B cell (primary cell): Measurements from ENCODE around the gene CUL3. TPM values are rescaled to one million over a fixed set of nuclear protein-coding genes. Genes with fewer than 3 reads are reported as not detected.

Source experiments
- ATAC-seq: fragments of 200-7000 bp; cut with Tn5 transposase; one replicate; pipeline ENCODE4 v1.10.0; 2021; ENCODE audit warnings: low read depth, mild to moderate bottlenecking, moderate number of reproducible peaks, moderate library complexity
- CTCF ChIA-PET: fragments of 350-600 bp; sonication (Branson Sonifier 250); formaldehyde crosslinking; loops from one replicate; lab custom pipeline; 2021; ENCODE audit warnings: antibody characterized with exemption, inconsistent platforms; lab: Charles Lee
- POLR2A ChIA-PET: fragments of 350-600 bp; sonication (Branson Sonifier 250); formaldehyde crosslinking; loops from one replicate; lab custom pipeline; 2021; ENCODE audit warnings: antibody characterized with exemption; lab: Charles Lee
- DNase-seq: peaks from one replicate; pipeline ENCODE4 v3.0.0; 2013
- H2AFZ ChIP-seq: 2 replicates; pipeline ENCODE4 v1.6.1; 2012; ENCODE audit warnings: mild to moderate bottlenecking, low read depth, low read length; ENCODE audit not compliant: insufficient read depth, poor library complexity, severe bottlenecking
- H3K27ac ChIP-seq, 2 donors: 1 replicate in 1 of 2; 2 replicates in 1 of 2; pipeline ENCODE4 v1.5.1; 2012 to 2013; ENCODE audit warnings: low read length in 2 of 2, mild to moderate bottlenecking in 2 of 2, moderate library complexity in 1 of 2
- H3K27me3 ChIP-seq, 4 experiments: fragments of 200-600 bp in 1 of 4; sonication (generic) in 1 of 4; replicated peaks in 1 of 4; 1 replicate in 2 of 4; 2 replicates in 2 of 4; pipeline versions ENCODE4 v1.6.1 to v1.7.0; 2013 to 2016; ENCODE audit warnings: low read length in 3 of 4, mild to moderate bottlenecking in 2 of 4, mixed read lengths in 1 of 4, moderate library complexity in 1 of 4; ENCODE audit not compliant: insufficient read depth in 4 of 4, control insufficient read depth in 3 of 4; ENCODE audit errors: control extremely low read depth in 1 of 4
- H3K36me3 ChIP-seq, 2 experiments: replicated peaks in 1 of 2; 1 replicate in 1 of 2; 2 replicates in 1 of 2; pipeline versions ENCODE4 v1.6.1 to v1.7.1; 2013; ENCODE audit warnings: low read length in 1 of 2; ENCODE audit not compliant: insufficient read depth in 2 of 2, control insufficient read depth in 1 of 2; ENCODE audit errors: control extremely low read depth in 1 of 2, extremely low read depth in 1 of 2
- H3K4me1 ChIP-seq, 2 donors: fragments of 200-600 bp in 1 of 2; sonication (generic) in 1 of 2; 1 replicate in 1 of 2; 2 replicates in 1 of 2; pipeline versions ENCODE4 v1.5.1 to v1.6.1; 2013 to 2017; ENCODE audit warnings: low read length in 2 of 2; ENCODE audit not compliant: control insufficient read depth in 2 of 2, insufficient read depth in 2 of 2
- H3K4me2 ChIP-seq: replicated peaks from 2 replicates; pipeline ENCODE3; 2012; ENCODE audit warnings: mild to moderate bottlenecking, low read depth, low read length; ENCODE audit not compliant: poor library complexity, severe bottlenecking
- H3K4me3 ChIP-seq, 5 experiments: fragments of 200-600 bp in 1 of 5; sonication (generic) in 1 of 5; 1 replicate in 3 of 5; 2 replicates in 2 of 5; pipeline versions ENCODE4 v1.5.1 to v1.7.0; 2011 to 2016; ENCODE audit warnings: low read length in 4 of 5, mild to moderate bottlenecking in 4 of 5, low read depth in 2 of 5, control low read depth in 1 of 5, moderate library complexity in 1 of 5; ENCODE audit not compliant: insufficient read depth in 1 of 5; ENCODE audit errors: control extremely low read depth in 1 of 5, extremely low read depth in 1 of 5
- H3K79me2 ChIP-seq: fragments of 200-600 bp; sonication (generic); one replicate; pipeline ENCODE4 v1.6.0; 2016; ENCODE audit warnings: low read length; ENCODE audit not compliant: control insufficient read depth, insufficient read depth
- H3K9ac ChIP-seq: fragments of 200-600 bp; sonication (generic); 2 replicates; pipeline ENCODE4 v1.6.1; 2017; ENCODE audit warnings: mild to moderate bottlenecking, low read length, moderate library complexity
- H3K9me3 ChIP-seq, 3 donors: one replicate each; pipeline versions ENCODE4 v1.6.1 to v1.7.1; 2013; ENCODE audit warnings: low read length in 2 of 3; ENCODE audit not compliant: control insufficient read depth in 2 of 3, insufficient read depth in 1 of 3; ENCODE audit errors: control extremely low read depth in 1 of 3
- H4K20me1 ChIP-seq: 2 replicates; pipeline ENCODE4 v1.6.0; 2012; ENCODE audit warnings: mild to moderate bottlenecking, low read length; ENCODE audit not compliant: insufficient read depth, control insufficient read depth, poor library complexity, severe bottlenecking
- H3K27ac Mint-ChIP-seq: one replicate; pipeline ENCODE4 v1.8.0; 2021; ENCODE audit warnings: mixed read lengths
- H3K27me3 Mint-ChIP-seq: one replicate; pipeline ENCODE4 v1.8.0; 2021; ENCODE audit warnings: mixed read lengths
- H3K4me1 Mint-ChIP-seq: one replicate; pipeline ENCODE4 v1.8.0; 2021; ENCODE audit warnings: mixed read lengths
- H3K4me3 Mint-ChIP-seq: one replicate; pipeline ENCODE4 v1.8.0; 2021; ENCODE audit warnings: mixed read lengths
- H3K9me3 Mint-ChIP-seq: one replicate; pipeline ENCODE4 v1.8.0; 2022; ENCODE audit warnings: mixed read lengths; ENCODE audit not compliant: insufficient read depth
- EZH2 ChIP-seq: IDR thresholded peaks from 2 replicates; pipeline ENCODE4 v1.6.1; 2012; ENCODE audit warnings: borderline replicate concordance, low read depth, mild to moderate bottlenecking, moderate library complexity, low read length; ENCODE audit not compliant: insufficient read depth, poor library complexity, severe bottlenecking
- WGBS: methylation state at CpG from one replicate; pipeline ENCODE4 v1.1.5; 2013; ENCODE audit warnings: missing lambda C conversion rate; ENCODE audit not compliant: insufficient coverage; 5-methylcytosine and 5-hydroxymethylcytosine counted together
- intact Hi-C: fragments of 100-400 bp; cut with micrococcal nuclease; formaldehyde crosslinking; loops from one replicate; pipeline ENCODE4 v1.10.0; 2022
- polyA plus RNA-seq: library from polyadenylated mRNA; depleted of rRNA; stranded (reverse); fragments of >200 nt; gene quantifications from 2 replicates; pipeline ENCODE4 v1.2.3, GENCODE V29; 2012
- total RNA-seq, 2 donors: library from RNA; stranded (reverse); fragments of 120-200 nt in 1 of 2; gene quantifications; 1 replicate in 1 of 2; 2 replicates in 1 of 2; pipeline versions ENCODE4 v1.2.3 to v1.2.4, GENCODE V29; 2013 to 2022
- TF ChIP-seq, protein P1 (sequence below): fragments of 200-600 bp; IDR thresholded peaks from one replicate; pipeline ENCODE4 v1.8.0; 2022; ENCODE audit warnings: antibody characterized with exemption, mild to moderate bottlenecking

CUL3 gene
- total and polyA plus RNA-seq, 2 donors (not counting 1 experiment from before 2014, with no cell fraction given): 31.1 to 138 TPM

DNA sequence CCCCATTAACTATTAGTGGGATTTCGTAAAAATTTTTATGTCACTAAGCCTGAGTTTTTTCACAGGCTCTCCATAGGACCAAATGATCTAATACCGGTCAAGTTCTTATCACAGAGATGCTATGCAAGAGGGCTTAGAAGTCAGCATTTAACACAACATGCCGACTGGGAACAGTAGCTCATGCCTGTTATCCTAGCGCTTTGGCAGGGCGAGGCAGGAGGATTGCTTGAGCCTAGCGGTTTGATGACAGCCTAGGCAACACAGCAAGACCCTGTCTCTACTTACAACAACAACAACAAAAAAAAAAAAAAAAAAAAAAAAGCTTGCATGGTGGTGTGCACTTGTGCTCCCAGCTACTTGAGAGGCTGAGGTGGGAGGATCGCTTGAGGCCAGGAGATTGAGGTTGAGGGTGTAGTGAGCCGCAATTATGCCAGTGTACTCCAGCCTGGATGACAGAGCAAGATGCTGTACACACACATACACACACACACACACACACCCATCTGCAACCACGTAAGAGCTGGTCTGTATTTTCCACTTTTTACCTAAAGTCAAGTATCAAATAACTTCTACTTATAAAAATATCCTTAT lies 115.7 kb downstream of the CUL3 start:
- Mint-ChIP-seq H3K4me1 (peaks cover 2% of the 10 kb centered on the region), H3K9me3 (no peaks in the 10 kb centered on the region), H3K27ac (no peak overlapping the region), H3K4me3 (no peak overlapping the region), H3K27me3 (no peaks in the 10 kb centered on the region)
- peaks cover 0 to 11% of the 10 kb centered on the region in 2 experiments for H3K36me3 ChIP-seq
- H3K27ac ChIP-seq: no peak overlapping the region
- intact Hi-C loops: loop anchor here (5.0 kb wide), 1 partner anchor 183 kb away; no protein-coding TSS in a partner anchor
- no peaks in the 10 kb centered on the region for H3K27me3 ChIP-seq
- H3K9me3 ChIP-seq: no peaks in the 10 kb centered on the region
- ChIA-PET POLR2A (interaction anchor here (0.5 to 1.3 kb wide), 4 partner anchors 12 to 169 kb away, joined by 3 to 6 read pairs (median 4); no protein-coding TSS in a partner anchor), CTCF (interaction anchor here (1.4 to 1.5 kb wide), 3 partner anchors 20 to 175 kb away, joined by 3 to 4 read pairs (median 4); no protein-coding TSS in a partner anchor)
- TF ChIP-seq, protein P1, sequence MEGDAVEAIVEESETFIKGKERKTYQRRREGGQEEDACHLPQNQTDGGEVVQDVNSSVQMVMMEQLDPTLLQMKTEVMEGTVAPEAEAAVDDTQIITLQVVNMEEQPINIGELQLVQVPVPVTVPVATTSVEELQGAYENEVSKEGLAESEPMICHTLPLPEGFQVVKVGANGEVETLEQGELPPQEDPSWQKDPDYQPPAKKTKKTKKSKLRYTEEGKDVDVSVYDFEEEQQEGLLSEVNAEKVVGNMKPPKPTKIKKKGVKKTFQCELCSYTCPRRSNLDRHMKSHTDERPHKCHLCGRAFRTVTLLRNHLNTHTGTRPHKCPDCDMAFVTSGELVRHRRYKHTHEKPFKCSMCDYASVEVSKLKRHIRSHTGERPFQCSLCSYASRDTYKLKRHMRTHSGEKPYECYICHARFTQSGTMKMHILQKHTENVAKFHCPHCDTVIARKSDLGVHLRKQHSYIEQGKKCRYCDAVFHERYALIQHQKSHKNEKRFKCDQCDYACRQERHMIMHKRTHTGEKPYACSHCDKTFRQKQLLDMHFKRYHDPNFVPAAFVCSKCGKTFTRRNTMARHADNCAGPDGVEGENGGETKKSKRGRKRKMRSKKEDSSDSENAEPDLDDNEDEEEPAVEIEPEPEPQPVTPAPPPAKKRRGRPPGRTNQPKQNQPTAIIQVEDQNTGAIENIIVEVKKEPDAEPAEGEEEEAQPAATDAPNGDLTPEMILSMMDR: no peak
- TF ChIP-seq EZH2: no peak
- ATAC-seq (no peak), DNase-seq (no peak)
- H3K79me2 ChIP-seq: no peaks in the 10 kb centered on the region
- no peak overlapping the region for H2AFZ ChIP-seq
- no peaks in the 10 kb centered on the region for H4K20me1 ChIP-seq
- 100% methylated on average over 2 of the region's 9 CpGs for WGBS
- no peak overlapping the region for H3K4me3 ChIP-seq
- H3K4me2 ChIP-seq: no peak overlapping the region
- H3K4me1 ChIP-seq: no peaks in the 10 kb centered on the region
- no peak overlapping the region for H3K9ac ChIP-seq

DNA sequence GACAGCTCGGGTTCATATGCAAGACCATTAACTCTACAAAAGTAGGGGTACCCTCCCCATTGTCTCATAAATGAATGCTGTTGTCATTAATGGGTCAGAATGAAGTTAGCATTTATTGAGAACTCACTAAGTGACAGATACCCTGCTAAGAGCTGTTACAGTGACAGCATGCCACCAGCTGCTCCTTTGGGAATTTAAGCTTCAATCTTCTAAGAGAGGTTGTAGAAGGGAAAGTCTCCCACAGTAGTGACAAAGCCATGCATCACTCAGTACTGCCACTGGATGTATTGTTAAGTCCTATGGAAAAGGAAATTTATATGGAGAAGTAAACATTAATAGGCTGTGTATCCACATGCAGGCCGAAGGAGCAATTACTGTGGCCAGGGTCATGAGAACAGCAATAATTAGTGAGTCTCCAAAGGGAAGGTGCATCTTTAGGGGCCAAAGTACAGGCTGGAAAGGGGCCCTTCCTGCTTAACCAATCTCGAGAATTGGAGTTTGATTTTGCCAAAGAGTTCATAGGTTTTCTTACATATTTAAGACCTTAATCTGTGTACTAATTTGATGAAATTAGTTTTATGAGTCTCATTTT lies 118.8 kb downstream of the CUL3 start:
- no peaks in the 10 kb centered on the region for H3K36me3 ChIP-seq
- WGBS: 100% methylated on average over 1 of the region's 3 CpGs
- CTCF ChIA-PET: interaction anchor here (0.6 kb wide), 1 partner anchor 17 kb away, joined by 3 read pairs; no protein-coding TSS in a partner anchor

More for the DNA sequence above, 118.8 kb downstream of the CUL3 start:
- no peaks in the 10 kb centered on the region for H3K27me3 ChIP-seq
- ATAC-seq: no peak
- no peak overlapping the region for H3K4me2 ChIP-seq
- peaks cover 0 to 4% (median 0%) of the 10 kb centered on the region in 3 donors for H3K9me3 ChIP-seq
- no peak overlapping the region for H3K4me3 ChIP-seq
- H3K9me3 Mint-ChIP-seq: peaks cover 5% of the 10 kb centered on the region
- H3K4me1 Mint-ChIP-seq: peaks cover 2% of the 10 kb centered on the region
- intact Hi-C loops: loop anchor here (5.0 kb wide), 1 partner anchor 186 kb away; no protein-coding TSS in a partner anchor
- H3K4me1 ChIP-seq: no peaks in the 10 kb centered on the region
- H3K79me2 ChIP-seq: no peaks in the 10 kb centered on the region
- H2AFZ ChIP-seq: no peak overlapping the region
- TF ChIP-seq EZH2: no peak
- no peak for DNase-seq
- no peak overlapping the region for H3K27ac Mint-ChIP-seq
- H4K20me1 ChIP-seq: no peaks in the 10 kb centered on the region
- no peak overlapping the region for H3K27ac ChIP-seq
- H3K9ac ChIP-seq: no peak overlapping the region
- POLR2A ChIA-PET: no interaction called here
- no peak overlapping the region for H3K4me3 Mint-ChIP-seq
- H3K27me3 Mint-ChIP-seq: no peaks in the 10 kb centered on the region
